HG03571 (cell line): ENCODE data around the gene LSM11.

ENCODE experiments used
- ATAC-seq: cut with Tn5 transposase; IDR thresholded peaks from one replicate; pipeline ENCODE4 v1.9.1; 2021; ENCODE audit not compliant: unreplicated experiment

The LSM11 gene

GRCh38 chr5:157766902-157767301 lies 23.4 kb downstream of the LSM11 start:
- ATAC-seq: no peak

- ATAC-seq: no peak
These were observed 24.2 kb downstream of the LSM11 start for GRCh38 chr5:157767689-157768088.

GRCh38 chr5:157770665-157771064 lies 27.2 kb downstream of the LSM11 start:
- no peak for ATAC-seq

- no peak for ATAC-seq
These were observed 28.6 kb downstream of the LSM11 start for GRCh38 chr5:157772127-157772526.

GRCh38 chr5:157778121-157778805 lies 34.8 kb downstream of the LSM11 start:
- ATAC-seq: no peak

- ATAC-seq: no peak
These were observed 35.7 kb downstream of the LSM11 start for GRCh38 chr5:157779221-157779620.

- ATAC-seq: no peak
These were observed 42.3 kb downstream of the LSM11 start for GRCh38 chr5:157785801-157786200.

- no peak for ATAC-seq
These were observed 49.8 kb downstream of the LSM11 start for GRCh38 chr5:157793301-157793700.

- no peak for ATAC-seq
These were observed 56.1 kb downstream of the LSM11 start for GRCh38 chr5:157799578-157799977.

DNA sequence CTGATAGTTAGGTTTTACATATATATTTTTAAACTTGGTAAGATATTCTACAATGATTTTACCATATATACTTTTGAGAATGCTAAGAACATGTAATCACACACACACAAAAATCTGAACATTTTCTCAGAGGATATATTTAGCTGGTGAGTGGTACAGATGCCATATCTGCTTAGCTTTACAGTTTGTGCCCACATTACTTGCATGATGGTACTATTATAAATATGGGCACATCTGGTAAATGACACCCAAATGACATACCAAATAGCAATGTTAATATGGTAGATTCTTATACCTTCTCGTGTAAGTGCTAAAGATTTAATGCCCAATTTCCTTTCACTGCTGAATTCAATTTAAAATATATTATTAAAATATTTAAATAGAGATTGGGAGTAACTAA lies 56.6 kb downstream of the LSM11 start:
- no peak for ATAC-seq

DNA sequence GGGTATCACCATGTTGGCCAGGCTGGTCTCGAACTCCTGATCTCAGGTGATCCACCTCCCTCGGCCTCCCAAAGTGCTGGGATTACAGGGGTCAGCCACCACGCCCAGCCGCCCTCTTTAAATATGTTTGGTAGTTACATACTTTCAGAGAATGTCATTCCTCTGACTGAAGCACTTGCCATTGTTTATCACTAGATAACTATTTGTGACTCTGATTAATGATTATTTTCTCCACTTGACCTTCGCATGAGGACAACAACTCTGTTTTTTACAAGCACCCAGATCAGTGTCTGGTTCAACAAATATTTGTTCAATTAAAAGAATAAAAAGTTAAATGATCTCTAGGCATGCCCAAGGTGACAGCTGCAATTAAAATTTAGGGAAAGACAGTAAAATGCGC lies 59.2 kb downstream of the LSM11 start:
- ATAC-seq: no peak

GRCh38 chr5:157808043-157808442 lies 64.5 kb downstream of the LSM11 start:
- ATAC-seq: no peak
